GM18867 (cell line): ENCODE measurements around the gene PBLD.
A peak's percentile ranks its signal among the peaks of the same experiment; 100 is the strongest.

ENCODE experiments used
- ATAC-seq: cut with Tn5 transposase; IDR thresholded peaks from one replicate; pipeline ENCODE4 v1.9.1; 2021; ENCODE audit warnings: mild to moderate bottlenecking, moderate library complexity; ENCODE audit not compliant: unreplicated experiment

Gene PBLD

GRCh38 chr10:68332259-68333057 lies at the start of gene PBLD:
TSS of gene PBLD (minus strand) at chr10:68332928. CDS start at chr10:68306844, 26,084 bp downstream.
- peak; percentile 20 for ATAC-seq

GRCh38 chr10:68371604-68372003 lies 38.9 kb upstream of the PBLD start:
- ATAC-seq, result no peak

GRCh38 chr10:68367121-68367520 lies 34.4 kb upstream of the PBLD start:
- ATAC-seq, result no peak

DNA sequence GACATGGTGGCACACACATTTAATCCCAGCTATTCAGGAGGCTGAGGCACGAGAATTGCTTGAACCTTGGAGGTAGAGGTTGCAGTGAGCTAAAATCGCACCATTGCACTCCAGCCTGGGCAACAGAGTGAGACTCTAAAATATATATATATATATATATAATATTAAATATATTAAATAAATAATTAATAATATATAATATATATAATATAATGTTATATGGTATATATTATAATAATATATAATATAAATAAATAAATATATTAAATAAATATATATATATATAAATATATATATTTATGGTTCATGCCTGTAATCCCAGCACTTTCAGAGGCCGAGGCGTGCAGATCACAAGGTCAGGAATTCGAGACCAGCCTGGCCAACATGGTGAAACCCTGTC lies 33.9 kb upstream of the PBLD start:
- no peak for ATAC-seq

GRCh38 chr10:68365611-68366010 lies 32.9 kb upstream of the PBLD start:
- no peak for ATAC-seq

- ATAC-seq, result no peak
These were observed 31.6 kb upstream of the PBLD start for GRCh38 chr10:68364101-68364886.

GRCh38 chr10:68362590-68362989 lies 29.9 kb upstream of the PBLD start:
- ATAC-seq, result no peak

DNA sequence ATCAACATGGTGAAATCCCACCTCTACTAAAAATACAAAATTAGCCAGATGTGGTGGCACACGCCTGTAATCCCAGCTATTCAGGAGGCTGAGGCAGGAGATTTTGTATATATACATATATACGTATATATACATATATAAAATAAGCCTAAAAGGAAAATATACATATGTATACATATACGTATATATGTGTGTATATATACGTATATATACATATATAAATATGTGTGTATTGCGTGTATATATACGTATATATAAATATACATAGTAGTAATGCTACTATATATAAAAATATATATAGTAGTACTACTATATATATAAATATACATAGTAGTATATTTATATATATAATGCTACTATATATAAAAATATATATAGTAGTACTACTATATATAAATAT lies 26.5 kb upstream of the PBLD start:
- ATAC-seq, result no peak

DNA sequence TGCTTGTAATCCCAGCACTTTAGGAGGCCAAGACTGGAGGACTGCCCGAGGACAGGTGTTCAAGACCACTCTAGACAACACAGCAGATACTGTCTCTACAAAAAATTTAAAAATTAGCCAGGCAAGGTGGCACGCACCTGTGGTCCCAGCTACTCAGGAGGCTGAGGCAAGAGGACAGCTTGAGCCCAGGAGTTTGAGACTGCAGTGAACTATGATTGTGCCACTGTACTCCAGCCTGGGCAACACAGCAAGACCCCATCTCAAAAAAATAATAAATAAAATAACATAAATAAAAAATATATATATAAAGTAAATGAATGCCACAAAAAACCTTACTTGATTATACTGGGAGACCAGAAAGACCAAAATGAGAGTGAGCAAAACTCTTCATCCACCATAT lies 20.8 kb upstream of the PBLD start:
- no peak for ATAC-seq

GRCh38 chr10:68348265-68348741 lies 15.6 kb upstream of the PBLD start:
- ATAC-seq, result no peak

- ATAC-seq, result no peak
These were observed 14.0 kb upstream of the PBLD start for GRCh38 chr10:68346774-68347173.

DNA sequence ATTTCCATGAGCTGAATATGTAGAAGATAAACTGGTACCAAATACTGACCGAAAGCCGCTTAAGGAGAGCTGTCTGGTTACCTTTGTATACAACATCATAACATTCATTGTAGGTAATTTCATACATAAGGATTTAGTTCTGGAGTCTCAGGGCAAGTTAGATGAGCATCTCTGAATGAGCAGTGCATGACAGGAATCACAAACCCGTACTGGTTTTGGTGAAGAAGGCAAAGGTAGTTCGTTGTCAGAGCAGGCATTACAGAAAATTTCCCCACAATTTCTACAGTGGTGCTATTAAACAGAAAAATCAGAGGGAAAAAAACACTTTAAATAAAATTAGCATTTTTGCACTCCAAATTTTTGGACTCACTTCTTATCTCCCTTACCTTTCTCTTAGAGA lies 12.9 kb upstream of the PBLD start:
- no peak for ATAC-seq

DNA sequence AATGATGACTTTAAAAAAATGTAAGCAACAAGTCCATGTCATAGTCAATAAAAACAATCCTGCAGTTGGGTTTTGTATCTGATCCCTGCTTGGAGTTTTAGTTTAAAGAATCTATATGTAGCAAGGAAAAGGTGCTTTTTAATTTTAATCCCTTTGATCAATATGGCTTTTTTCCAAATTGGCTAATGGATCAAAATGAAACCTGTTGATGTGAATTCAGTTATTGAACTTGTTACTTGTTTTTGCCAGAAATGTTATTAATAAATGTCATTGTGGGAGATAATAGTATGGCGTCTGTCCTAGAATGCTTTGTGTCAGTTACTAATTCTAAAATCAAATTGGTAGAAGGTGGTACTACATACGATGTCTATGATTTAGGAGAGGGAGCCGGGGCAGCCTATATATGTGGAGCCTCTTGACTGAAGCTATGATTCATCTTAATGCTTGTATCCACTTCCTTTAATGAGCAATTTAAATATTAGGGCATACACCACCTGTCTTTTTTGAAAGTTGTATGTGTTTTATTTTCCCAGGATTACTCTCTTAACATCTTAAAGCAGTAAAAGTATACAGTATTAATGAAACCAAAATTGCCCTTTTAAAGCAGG lies 10.3 kb upstream of the PBLD start:
- no peak for ATAC-seq

- no peak for ATAC-seq
These were observed 7.8 kb upstream of the PBLD start for GRCh38 chr10:68340358-68341080.

- no peak for ATAC-seq
These were observed 4.1 kb upstream of the PBLD start for GRCh38 chr10:68336754-68337351.

GRCh38 chr10:68334672-68335467 lies 2.1 kb upstream of the PBLD start:
- ATAC-seq, result no peak

GRCh38 chr10:68333440-68334431 lies 1.0 kb upstream of the PBLD start:
- no peak for ATAC-seq

GRCh38 chr10:68333058-68333395 lies 299 bp upstream of the PBLD start:
- ATAC-seq, result no peak
